GM19240 (cell line): ENCODE data around the gene KISS1R.

Source experiments
- DNase-seq: peaks from one replicate; pipeline ENCODE4 v3.0.0; 2011; ENCODE audit warnings: low spot score; ENCODE audit not compliant: insufficient read length

KISS1R gene

GRCh38 chr19:934865-935479, 17.8 kb downstream of the KISS1R start:
- no peak for DNase-seq

GRCh38 chr19:936175-936546, 19.0 kb downstream of the KISS1R start:
- no peak for DNase-seq

- no peak for DNase-seq
Measured at GRCh38 chr19:937259-937694, 20.1 kb downstream of the KISS1R start.

GRCh38 chr19:938233-938923, 21.2 kb downstream of the KISS1R start:
- no peak for DNase-seq

- DNase-seq = no peak
Measured at GRCh38 chr19:939439-939838, 22.3 kb downstream of the KISS1R start.

- no peak for DNase-seq
Measured at GRCh38 chr19:939922-940321, 22.8 kb downstream of the KISS1R start.

GRCh38 chr19:940591-941291, 23.6 kb downstream of the KISS1R start:
- DNase-seq = no peak

- DNase-seq = no peak
Measured at GRCh38 chr19:941292-942132, 24.4 kb downstream of the KISS1R start.

- DNase-seq = no peak
Measured at GRCh38 chr19:942133-942645, 25.1 kb downstream of the KISS1R start.

GRCh38 chr19:943551-944170, 26.5 kb downstream of the KISS1R start:
- DNase-seq = no peak

- DNase-seq = no peak
Measured at GRCh38 chr19:944171-944567, 27.0 kb downstream of the KISS1R start.

GRCh38 chr19:944663-945241, 27.6 kb downstream of the KISS1R start:
- no peak for DNase-seq

GRCh38 chr19:945401-946252, 28.5 kb downstream of the KISS1R start:
- DNase-seq = no peak

- no peak for DNase-seq
Measured at GRCh38 chr19:947090-947706, 30.1 kb downstream of the KISS1R start.

GRCh38 chr19:947707-948539, 30.8 kb downstream of the KISS1R start:
- DNase-seq = peak; percentile 94

- no peak for DNase-seq
Measured at GRCh38 chr19:948842-949496, 31.8 kb downstream of the KISS1R start.

- no peak for DNase-seq
Measured at GRCh38 chr19:950352-951066, 33.4 kb downstream of the KISS1R start.
